Limb (tissue), 2 donors: ENCODE results near the gene OPRPN.
A peak's percentile ranks its signal among the peaks of the same experiment; 100 is the strongest.

Experiments used
- DNase-seq, 2 donors: peaks; one replicate each; pipeline ENCODE4 v3.0.0-alpha.2; 2016; ENCODE audit errors: extremely low spot score in 2 of 2

Gene OPRPN, protein sequence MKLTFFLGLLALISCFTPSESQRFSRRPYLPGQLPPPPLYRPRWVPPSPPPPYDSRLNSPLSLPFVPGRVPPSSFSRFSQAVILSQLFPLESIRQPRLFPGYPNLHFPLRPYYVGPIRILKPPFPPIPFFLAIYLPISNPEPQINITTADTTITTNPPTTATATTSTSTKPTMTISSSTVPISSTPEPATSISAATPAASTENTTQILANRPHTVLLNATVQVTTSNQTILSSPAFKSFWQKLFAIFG

GRCh38 chr4:70397580-70397979 lies at the start of gene OPRPN:
Gene OPRPN, plus strand, starts transcription at chr4:70397940. Its CDS starts 1,346 bp downstream, at chr4:70399286.
- DNase-seq = no peak

GRCh38 chr4:70356185-70356584 lies 41.6 kb upstream of the OPRPN start:
- DNase-seq = no peak

DNA sequence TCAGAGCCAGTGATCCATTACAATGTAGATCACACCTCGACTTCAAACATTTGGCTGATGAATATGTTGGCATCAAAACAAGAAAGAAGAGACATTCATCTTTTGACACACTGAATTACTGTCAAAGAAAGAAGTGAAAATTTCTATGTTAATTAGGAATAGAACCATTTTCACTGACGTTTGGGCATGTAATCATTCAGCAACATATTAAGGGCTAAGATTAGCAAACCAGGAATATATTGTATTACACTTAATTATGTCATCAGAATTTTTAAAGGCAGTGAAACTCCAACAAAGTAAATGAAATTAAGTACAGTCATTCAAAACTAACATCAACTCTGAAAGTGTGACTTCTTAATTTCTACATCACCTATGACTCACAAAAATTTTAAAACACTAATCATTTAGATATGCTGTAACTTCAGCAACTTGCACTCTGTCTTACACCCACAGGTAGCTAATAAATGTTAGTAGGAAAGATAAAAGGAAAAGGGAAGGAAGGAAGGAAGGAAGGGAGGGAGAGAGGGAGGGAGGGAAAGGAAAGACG lies 38.6 kb upstream of the OPRPN start:
- no peak for DNase-seq

DNA sequence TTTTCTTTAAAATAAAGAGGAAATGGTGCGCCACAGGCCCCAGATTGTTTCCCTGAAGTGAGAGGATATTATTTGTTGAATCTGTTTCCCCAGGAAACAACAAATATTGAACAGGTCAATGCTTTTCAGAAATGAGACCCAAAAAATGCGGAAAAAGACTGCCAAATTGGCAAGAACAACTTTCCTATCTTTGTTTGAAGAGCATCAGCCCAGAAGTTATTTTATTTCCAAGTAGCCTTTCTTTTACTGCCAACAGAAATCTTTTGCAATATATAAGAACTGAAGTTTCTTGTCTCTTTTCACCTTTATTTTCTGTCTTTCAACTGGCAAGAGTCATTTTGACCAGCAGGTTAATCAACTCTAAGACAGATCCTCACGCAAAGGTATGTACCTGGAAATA lies 37.3 kb upstream of the OPRPN start, which contains the start of gene SMR3A:
Gene SMR3A (plus strand): TSS at position 301 of the 400 bp plus-strand sequence. CDS start 1,356 bp downstream, outside the sequence.
- no peak for DNase-seq

- no peak for DNase-seq
Measured at GRCh38 chr4:70364002-70364401, 33.7 kb upstream of the OPRPN start.

GRCh38 chr4:70365479-70365878 lies 32.3 kb upstream of the OPRPN start:
- DNase-seq = peak in 1 of 2 donors; percentile 5

- DNase-seq = no peak
Measured at GRCh38 chr4:70367813-70368212, 29.9 kb upstream of the OPRPN start.

DNA sequence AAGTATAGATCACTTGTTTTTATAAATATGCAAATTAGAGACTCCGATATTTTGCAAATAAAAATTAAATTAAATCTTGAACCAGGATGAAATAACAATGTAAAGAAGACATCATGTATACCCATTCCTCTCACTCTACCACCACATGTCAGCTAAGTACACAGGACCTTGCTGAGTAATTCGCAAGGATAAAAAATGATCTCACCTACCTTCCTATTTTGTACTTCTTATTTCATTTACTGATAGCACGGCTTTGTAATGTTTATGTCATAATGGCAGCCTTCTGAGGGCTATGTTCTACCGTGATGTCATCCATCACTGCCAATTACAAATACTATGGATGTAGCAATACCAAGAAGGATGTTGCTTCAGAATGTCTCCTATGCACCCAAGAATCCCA lies 25.8 kb upstream of the OPRPN start:
- DNase-seq = no peak

DNA sequence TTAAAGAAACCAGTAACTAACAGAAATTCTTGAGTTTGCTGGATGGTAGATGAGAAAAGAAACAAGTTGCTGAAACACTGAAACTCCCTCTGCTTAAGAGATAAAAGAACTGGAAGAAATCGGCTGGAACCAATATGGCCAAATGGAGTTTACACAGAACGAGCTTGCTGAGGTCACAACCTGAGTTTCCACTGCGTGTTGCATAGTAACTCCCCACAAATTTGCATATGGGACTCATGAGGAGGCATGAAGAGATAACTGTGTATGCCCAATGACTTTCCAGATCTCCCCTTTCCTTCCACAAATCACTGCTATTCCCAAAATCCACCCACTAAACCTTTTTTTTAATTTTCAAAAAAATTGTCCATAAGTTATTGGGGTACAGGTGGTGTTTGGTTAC lies 25.0 kb upstream of the OPRPN start:
- DNase-seq = no peak

- no peak for DNase-seq
Measured at GRCh38 chr4:70380578-70380977, 17.2 kb upstream of the OPRPN start.

GRCh38 chr4:70382691-70383181 lies 15.0 kb upstream of the OPRPN start, which contains the start of gene SMR3B:
Gene SMR3B, plus strand, starts transcription at chr4:70383131. Its CDS starts 1,380 bp downstream, at chr4:70384511.
- DNase-seq = no peak

- DNase-seq = no peak
Measured at GRCh38 chr4:70392057-70392776, 5.5 kb upstream of the OPRPN start.

DNA sequence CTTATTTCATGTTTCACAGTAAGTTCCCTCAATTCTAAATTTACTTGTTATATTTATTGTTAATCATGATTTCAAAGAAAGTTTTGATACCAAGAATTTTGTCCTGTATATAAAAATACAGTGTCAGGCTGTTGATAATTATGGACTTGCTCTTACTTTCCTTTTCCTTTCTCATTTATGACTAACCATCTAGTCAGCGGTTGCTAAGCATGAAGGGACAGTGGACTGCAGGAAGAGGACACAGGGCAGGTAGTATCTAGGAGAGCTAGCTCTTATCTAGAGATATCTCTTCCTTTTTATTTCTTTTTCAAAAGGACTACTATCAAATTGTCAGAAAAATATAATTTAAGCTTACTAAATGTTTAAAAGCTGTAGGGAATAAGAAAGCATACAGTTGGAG lies 1.6 kb downstream of the OPRPN start:
- no peak for DNase-seq

DNA sequence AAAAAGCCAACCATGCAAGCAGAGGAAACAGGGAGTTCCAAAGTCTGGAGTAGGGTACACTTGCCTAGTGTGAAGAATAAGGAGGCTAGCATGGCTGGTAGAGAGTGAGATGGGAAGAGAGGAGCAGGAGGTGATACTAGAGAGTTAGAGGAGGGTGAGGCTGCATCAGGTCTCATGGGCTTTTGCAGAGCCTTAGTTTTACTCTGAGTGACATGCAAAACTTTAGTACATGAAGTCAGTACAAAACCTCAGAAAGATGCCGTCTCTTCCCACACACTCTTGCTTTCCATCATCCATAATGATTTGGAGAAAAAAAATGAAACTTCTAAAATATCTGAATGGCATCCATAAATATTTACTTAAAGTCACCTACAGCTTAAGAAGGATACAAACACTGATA lies 5.0 kb downstream of the OPRPN start:
- no peak for DNase-seq

- no peak for DNase-seq
Measured at GRCh38 chr4:70405765-70406164, 8.0 kb downstream of the OPRPN start.

DNA sequence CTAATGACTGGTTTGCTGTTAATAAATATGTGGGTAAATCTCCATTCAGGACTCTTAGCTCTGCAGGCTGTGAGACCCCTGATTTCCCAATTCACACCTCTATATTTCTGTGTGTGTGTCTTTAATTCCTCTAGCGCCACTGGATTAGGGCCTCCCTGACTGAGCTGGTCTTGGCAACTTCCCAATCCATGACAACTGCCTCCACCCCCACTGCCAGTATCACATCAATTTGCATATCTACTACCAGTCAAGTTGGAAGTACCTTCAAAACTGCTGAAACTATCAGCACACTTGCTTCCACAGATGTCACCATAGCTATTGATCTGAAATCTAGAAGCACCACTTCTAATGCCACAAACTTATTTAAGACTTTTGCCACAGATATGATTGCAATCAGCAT lies 27.6 kb downstream of the OPRPN start:
- no peak for DNase-seq

GRCh38 chr4:70426789-70427188 lies 29.0 kb downstream of the OPRPN start:
- no peak for DNase-seq

- DNase-seq = no peak
Measured at GRCh38 chr4:70437197-70437596, 39.5 kb downstream of the OPRPN start.

DNA sequence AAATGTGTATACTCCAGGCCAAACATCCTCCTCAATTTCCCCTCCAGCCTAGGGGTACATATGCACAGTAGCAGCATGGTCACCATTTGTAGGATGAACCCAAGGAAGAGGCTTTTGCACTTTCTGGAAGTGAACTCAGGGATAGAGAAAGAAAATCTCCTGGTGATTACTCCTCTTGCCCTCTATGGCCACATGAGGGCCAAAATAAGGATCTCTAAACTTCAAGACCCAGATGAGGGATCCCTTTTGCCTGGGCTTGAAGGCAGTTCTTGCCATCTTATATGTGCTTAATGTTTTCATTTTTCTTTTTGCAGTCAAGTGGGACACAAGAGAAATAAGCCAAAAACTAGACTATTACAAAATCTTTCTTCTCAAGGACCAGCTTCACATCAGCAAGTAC lies 44.7 kb downstream of the OPRPN start:
- no peak for DNase-seq

GRCh38 chr4:70443329-70443728 lies 45.6 kb downstream of the OPRPN start:
- no peak for DNase-seq

- DNase-seq = no peak
Measured at GRCh38 chr4:70449220-70449619, 51.5 kb downstream of the OPRPN start.

DNA sequence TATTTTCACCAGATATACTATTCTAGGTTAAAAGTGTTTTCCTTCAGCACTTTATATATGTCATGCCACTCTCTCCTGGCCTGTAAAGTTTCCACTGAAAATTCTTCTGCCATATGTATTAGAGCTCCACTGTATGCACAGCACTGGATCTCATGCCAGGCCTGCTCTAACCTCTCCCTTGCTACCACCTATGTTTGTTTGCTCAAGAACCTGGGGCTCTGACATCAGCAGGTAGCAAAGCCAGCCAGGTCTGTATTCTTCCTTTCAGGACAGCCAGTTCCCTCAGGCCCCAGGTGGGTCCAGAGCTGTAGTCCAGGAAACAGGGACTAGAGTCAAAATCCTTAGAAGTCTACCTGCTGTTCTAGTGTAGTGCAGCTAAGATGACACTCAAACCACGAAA lies 55.2 kb downstream of the OPRPN start:
- DNase-seq = no peak
